ENCODE data around the gene ZFR. TPM values are rescaled to one million over a fixed set of nuclear protein-coding genes. Genes with fewer than 3 reads are reported as not detected.
A peak's percentile ranks its signal among the peaks of the same experiment; 100 is the strongest.

ZFR gene
- total RNA-seq, 1 experiment from 2014 or later, result 85.1 TPM

DNA sequence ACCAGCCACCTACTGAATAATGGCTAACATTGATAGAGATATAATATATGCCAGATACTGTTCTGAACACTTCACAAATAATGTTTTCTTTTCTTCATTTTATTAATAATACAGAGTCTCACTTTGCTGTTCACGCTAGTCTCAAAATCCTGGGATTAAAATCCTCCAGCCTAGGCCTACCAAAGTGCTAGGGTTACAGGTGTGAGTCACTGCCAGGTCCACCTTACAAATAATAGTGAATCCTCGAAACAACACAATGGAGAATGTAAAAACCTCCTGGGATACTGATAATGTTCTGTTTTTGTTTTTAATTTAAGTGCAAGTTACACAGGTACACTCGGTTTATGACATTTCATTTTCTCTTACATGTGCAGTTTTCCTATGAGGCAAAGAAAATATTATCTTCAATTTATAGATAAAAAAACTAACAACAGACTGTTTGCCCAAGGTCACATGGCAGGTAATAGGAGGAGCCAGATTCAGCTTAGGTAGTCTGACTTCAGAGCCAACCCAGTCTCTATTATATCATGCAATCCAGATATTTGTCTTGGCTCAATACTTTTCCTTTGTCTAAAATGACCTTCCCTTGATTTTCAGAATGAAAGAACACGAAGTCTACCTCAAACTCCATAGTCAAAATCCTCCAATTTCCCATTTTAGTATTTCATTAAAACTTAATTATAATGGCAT is 7.8 kb downstream of the ZFR start:
- H3K9me3 ChIP-seq (ENCODE audit: low read length), result no peaks in the 10 kb centered on the region
- H3K27me3 ChIP-seq (ENCODE audit: low read length), result no peaks in the 10 kb centered on the region
- intact Hi-C loops (cut with micrococcal nuclease), result no loop called here
- no TSS peak for BruUV-seq (replicated peaks)
- peaks cover 76% of the 10 kb centered on the region for H4K20me1 ChIP-seq (ENCODE audit: low read length)
- H3K4me2 ChIP-seq (ENCODE audit: low read length), result 0 out of 2 replicates have a peak overlapping the region, but pooled peaks have one; percentile 16
- H3K9me2 ChIP-seq (replicated peaks; ENCODE audit: low read length), result no peaks in the 10 kb centered on the region
- TF ChIP-seq, protein P1, sequence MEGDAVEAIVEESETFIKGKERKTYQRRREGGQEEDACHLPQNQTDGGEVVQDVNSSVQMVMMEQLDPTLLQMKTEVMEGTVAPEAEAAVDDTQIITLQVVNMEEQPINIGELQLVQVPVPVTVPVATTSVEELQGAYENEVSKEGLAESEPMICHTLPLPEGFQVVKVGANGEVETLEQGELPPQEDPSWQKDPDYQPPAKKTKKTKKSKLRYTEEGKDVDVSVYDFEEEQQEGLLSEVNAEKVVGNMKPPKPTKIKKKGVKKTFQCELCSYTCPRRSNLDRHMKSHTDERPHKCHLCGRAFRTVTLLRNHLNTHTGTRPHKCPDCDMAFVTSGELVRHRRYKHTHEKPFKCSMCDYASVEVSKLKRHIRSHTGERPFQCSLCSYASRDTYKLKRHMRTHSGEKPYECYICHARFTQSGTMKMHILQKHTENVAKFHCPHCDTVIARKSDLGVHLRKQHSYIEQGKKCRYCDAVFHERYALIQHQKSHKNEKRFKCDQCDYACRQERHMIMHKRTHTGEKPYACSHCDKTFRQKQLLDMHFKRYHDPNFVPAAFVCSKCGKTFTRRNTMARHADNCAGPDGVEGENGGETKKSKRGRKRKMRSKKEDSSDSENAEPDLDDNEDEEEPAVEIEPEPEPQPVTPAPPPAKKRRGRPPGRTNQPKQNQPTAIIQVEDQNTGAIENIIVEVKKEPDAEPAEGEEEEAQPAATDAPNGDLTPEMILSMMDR (conservative IDR thresholded peaks at IDR 0.05; ENCODE audit: low read depth, low read length), result no peak
- TF ChIP-seq EZH2phosphoT487 (IDR thresholded peaks at IDR 0.05; ENCODE audit: borderline replicate concordance, low read length) (no peak), EZH2 (IDR thresholded peaks at IDR 0.05; ENCODE audit: low read length, unreplicated experiment) (no peak)
- peaks cover 5% of the 10 kb centered on the region for H3F3A ChIP-seq (ENCODE audit: low read length, unreplicated experiment)
- no peak overlapping the region for H3K9ac ChIP-seq (ENCODE audit: low read length)
- H2AFZ ChIP-seq (ENCODE audit: low read length), result no peak overlapping the region
- H3K4me3 ChIP-seq (ENCODE audit: low read length), result no peak overlapping the region
- peak; percentile 54 for ATAC-seq
- peak; percentile 29 for DNase-seq
- H3K27ac ChIP-seq (ENCODE audit: low read length), result no peak overlapping the region
- ChIA-PET POLR2A (ENCODE audit: unreplicated experiment) (no interaction called here), CTCF (no interaction called here)
- peaks cover 39% of the 10 kb centered on the region for H3K4me1 ChIP-seq (ENCODE audit: insufficient read depth, low read length)
- H3K79me2 ChIP-seq (ENCODE audit: low read length), result peaks cover 100% of the 10 kb centered on the region
- peaks cover 8% of the 10 kb centered on the region; the same call in 1 of the 2 replicates for H3K36me3 ChIP-seq (ENCODE audit: low read depth, low read length)

DNA sequence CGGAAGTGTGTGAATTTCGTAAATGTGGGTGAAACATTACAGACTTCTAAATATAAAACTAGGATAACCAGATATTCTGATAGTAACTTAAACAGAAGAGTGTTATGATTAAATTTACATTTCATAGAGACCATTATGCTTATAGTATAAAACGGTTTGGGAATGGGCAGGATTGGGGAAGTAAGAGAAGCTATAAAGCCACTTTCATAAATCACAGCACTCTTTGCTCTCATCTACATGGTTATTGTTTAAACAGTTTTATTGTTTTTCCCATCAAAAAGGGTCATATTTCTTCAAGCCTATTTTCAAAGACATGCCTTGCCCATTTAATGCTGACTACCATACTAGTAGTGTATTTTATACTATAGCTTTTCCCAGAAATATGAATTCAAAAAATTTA is 9.2 kb downstream of the ZFR start:
- Histone ChIP-seq H3K9me2 (replicated peaks; ENCODE audit: low read length) (no peaks in the 10 kb centered on the region), H3K79me2 (ENCODE audit: low read length) (peaks cover 100% of the 10 kb centered on the region), H3K4me2 (ENCODE audit: low read length) (no peak overlapping the region), H3F3A (ENCODE audit: low read length, unreplicated experiment) (peaks cover 5% of the 10 kb centered on the region), H3K27ac (ENCODE audit: low read length) (no peak overlapping the region), H3K27me3 (ENCODE audit: low read length) (no peaks in the 10 kb centered on the region), H3K9ac (ENCODE audit: low read length) (no peak overlapping the region), H3K4me1 (ENCODE audit: insufficient read depth, low read length) (peaks cover 32% of the 10 kb centered on the region), H2AFZ (ENCODE audit: low read length) (no peak overlapping the region), H3K36me3 (ENCODE audit: low read depth, low read length) (peaks cover 5% of the 10 kb centered on the region; the same call in 1 of the 2 replicates), H3K9me3 (ENCODE audit: low read length) (no peaks in the 10 kb centered on the region), H3K4me3 (ENCODE audit: low read length) (no peak overlapping the region), H4K20me1 (ENCODE audit: low read length) (peaks cover 75% of the 10 kb centered on the region)
- no peak for TF ChIP-seq EZH2phosphoT487 (IDR thresholded peaks at IDR 0.05; ENCODE audit: borderline replicate concordance, low read length)
- TF ChIP-seq, protein P1 (conservative IDR thresholded peaks at IDR 0.05; ENCODE audit: low read depth, low read length), result no peak
- no peak for TF ChIP-seq EZH2 (IDR thresholded peaks at IDR 0.05; ENCODE audit: low read length, unreplicated experiment)
- no peak for DNase-seq
- BruUV-seq (replicated peaks), result no TSS peak
- POLR2A ChIA-PET (ENCODE audit: unreplicated experiment), result interaction anchor here (0.6 kb wide), 1 partner anchor 39 kb away, joined by 3 read pairs; no protein-coding TSS in a partner anchor
- ATAC-seq, result 0 out of 2 replicates have a peak, but pooled peaks have one; percentile 31
- CTCF ChIA-PET, result no interaction called here
- intact Hi-C loops (cut with micrococcal nuclease), result no loop called here

DNA sequence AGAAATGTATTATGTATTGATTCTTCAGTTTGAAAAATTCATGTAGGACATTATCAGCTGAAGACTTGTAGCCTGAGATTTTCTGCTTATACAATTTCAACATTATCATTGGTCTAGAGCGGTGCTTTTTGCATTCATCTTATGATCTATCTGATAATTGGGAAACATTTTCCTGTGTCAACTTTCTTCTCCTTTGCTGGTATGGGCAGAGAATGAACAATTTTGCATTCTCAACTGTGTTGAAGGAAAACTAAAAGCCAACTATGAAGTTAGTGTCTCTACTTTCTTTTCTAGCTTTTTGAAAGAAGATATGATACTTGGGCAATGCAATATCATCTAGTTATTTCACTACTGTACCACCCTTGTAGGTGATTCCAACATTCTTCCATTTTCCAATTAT is 10.3 kb downstream of the ZFR start:
- Histone ChIP-seq H3K9me3 (ENCODE audit: low read length) (no peaks in the 10 kb centered on the region), H3K4me3 (ENCODE audit: low read length) (no peak overlapping the region), H3K27me3 (ENCODE audit: low read length) (no peaks in the 10 kb centered on the region), H3F3A (ENCODE audit: low read length, unreplicated experiment) (peaks cover under 1% of the 10 kb centered on the region), H4K20me1 (ENCODE audit: low read length) (peaks cover 73% of the 10 kb centered on the region), H3K4me1 (ENCODE audit: insufficient read depth, low read length) (peaks cover 21% of the 10 kb centered on the region), H3K4me2 (ENCODE audit: low read length) (no peak overlapping the region), H3K79me2 (ENCODE audit: low read length) (peaks cover 100% of the 10 kb centered on the region), H3K36me3 (ENCODE audit: low read depth, low read length) (peaks cover 7% of the 10 kb centered on the region; the same call in 1 of the 2 replicates), H3K27ac (ENCODE audit: low read length) (no peak overlapping the region), H3K9ac (ENCODE audit: low read length) (no peak overlapping the region), H3K9me2 (replicated peaks; ENCODE audit: low read length) (no peaks in the 10 kb centered on the region), H2AFZ (ENCODE audit: low read length) (no peak overlapping the region)
- intact Hi-C loops (cut with micrococcal nuclease), result no loop called here
- CTCF ChIA-PET, result no interaction called here
- POLR2A ChIA-PET (ENCODE audit: unreplicated experiment), result no interaction called here
- TF ChIP-seq EZH2phosphoT487 (IDR thresholded peaks at IDR 0.05; ENCODE audit: borderline replicate concordance, low read length) (no peak), EZH2 (IDR thresholded peaks at IDR 0.05; ENCODE audit: low read length, unreplicated experiment) (no peak)
- TF ChIP-seq, protein P1 (conservative IDR thresholded peaks at IDR 0.05; ENCODE audit: low read depth, low read length), result no peak
- ATAC-seq (no peak), DNase-seq (no peak)
- BruUV-seq (replicated peaks), result no TSS peak
